Epithelial cell of esophagus (primary cell): ENCODE results near the gene PHB1.

Source experiments
- DNase-seq: peaks from one replicate; pipeline ENCODE4 v3.0.0; 2010; ENCODE audit warnings: low read depth
- H3K4me3 ChIP-seq: 2 replicates; pipeline ENCODE4 v1.5.1; 2011; ENCODE audit warnings: mild to moderate bottlenecking, low read length, control low read depth
- CTCF ChIP-seq: IDR thresholded peaks from 2 replicates; pipeline ENCODE4 v1.5.1; 2011; ENCODE audit warnings: low read depth, mild to moderate bottlenecking, low read length, control low read depth, inconsistent platforms; ENCODE audit not compliant: insufficient read depth; ENCODE audit errors: missing control alignments

The PHB1 gene

GRCh38 chr17:49403514-49404289 lies 11.0 kb downstream of the PHB1 start:
- no peak for TF ChIP-seq CTCF
- no peak overlapping the region for H3K4me3 ChIP-seq
- DNase-seq: no peak

- no peak for TF ChIP-seq CTCF
- H3K4me3 ChIP-seq: no peak overlapping the region
- no peak for DNase-seq
Observed at GRCh38 chr17:49402706-49403105, 12.0 kb downstream of the PHB1 start.

- no peak for DNase-seq
- no peak overlapping the region for H3K4me3 ChIP-seq
- TF ChIP-seq CTCF: no peak
Observed at GRCh38 chr17:49401971-49402611, 12.6 kb downstream of the PHB1 start.

GRCh38 chr17:49399995-49400394 lies 14.7 kb downstream of the PHB1 start:
- no peak for TF ChIP-seq CTCF
- DNase-seq: no peak
- H3K4me3 ChIP-seq: no peak overlapping the region

GRCh38 chr17:49397586-49397985 lies 17.1 kb downstream of the PHB1 start:
- H3K4me3 ChIP-seq: no peak overlapping the region
- DNase-seq: no peak
- TF ChIP-seq CTCF: no peak

GRCh38 chr17:49393491-49394255 lies 21.0 kb downstream of the PHB1 start:
- no peak for DNase-seq
- no peak overlapping the region for H3K4me3 ChIP-seq
- TF ChIP-seq CTCF: no peak
